H9 (cell line): ENCODE results near the gene NRG3. TPM values are rescaled to one million over a fixed set of nuclear protein-coding genes. Genes with fewer than 3 reads are reported as not detected.

Source experiments
- DNase-seq: peaks from one replicate; pipeline ENCODE4 v3.0.0-alpha.2; 2017
- H2AFZ ChIP-seq: one replicate; pipeline ENCODE4 v1.6.1; 2013; ENCODE audit warnings: mild to moderate bottlenecking, low read length, control low read depth, moderate library complexity
- H2AK5ac ChIP-seq: 2 replicates; pipeline ENCODE4 v1.6.1; 2013; ENCODE audit warnings: low read length, control low read depth, mixed read lengths; ENCODE audit not compliant: insufficient read length
- H2BK120ac ChIP-seq: one replicate; pipeline ENCODE4 v1.6.1; 2013; ENCODE audit warnings: low read depth, mild to moderate bottlenecking, low read length, control low read depth, inconsistent platforms; ENCODE audit not compliant: poor library complexity, severe bottlenecking
- H2BK12ac ChIP-seq: 2 replicates; pipeline ENCODE4 v1.6.1; 2013; ENCODE audit warnings: low read length, control low read depth, mixed read lengths, low read depth; ENCODE audit not compliant: insufficient read length
- H2BK15ac ChIP-seq: 2 replicates; pipeline ENCODE4 v1.6.1; 2013; ENCODE audit warnings: low read depth, low read length, control low read depth
- H2BK20ac ChIP-seq: one replicate; pipeline ENCODE4 v1.6.1; 2013; ENCODE audit warnings: low read depth, mild to moderate bottlenecking, low read length, control low read depth, inconsistent platforms; ENCODE audit not compliant: poor library complexity, severe bottlenecking
- H2BK5ac ChIP-seq: 2 replicates; pipeline ENCODE4 v1.6.1; 2013; ENCODE audit warnings: low read length, control low read depth, mixed read lengths; ENCODE audit not compliant: insufficient read length
- H3K14ac ChIP-seq: 2 replicates; pipeline ENCODE4 v1.6.1; 2013; ENCODE audit warnings: low read length, control low read depth; ENCODE audit not compliant: insufficient read depth
- H3K18ac ChIP-seq: 2 replicates; pipeline ENCODE4 v1.6.1; 2013; ENCODE audit warnings: low read depth, mild to moderate bottlenecking, mixed read lengths, low read length, control low read depth; ENCODE audit not compliant: insufficient read length
- H3K23ac ChIP-seq: 2 replicates; pipeline ENCODE4 v1.6.1; 2013; ENCODE audit warnings: low read length, control low read depth, mixed read lengths, low read depth; ENCODE audit not compliant: insufficient read length
- H3K23me2 ChIP-seq: 2 replicates; pipeline ENCODE4 v1.6.1; 2013; ENCODE audit warnings: low read depth, mild to moderate bottlenecking, mixed read lengths, low read length, control low read depth; ENCODE audit not compliant: insufficient read length, poor library complexity, severe bottlenecking
- H3K27ac ChIP-seq: 2 replicates; pipeline ENCODE4 v1.5.1; 2013; ENCODE audit warnings: low read length, control low read depth, mixed read lengths, low read depth; ENCODE audit not compliant: insufficient read length
- H3K27me3 ChIP-seq: 2 replicates; pipeline ENCODE4 v1.6.1; 2013; ENCODE audit warnings: low read length, control low read depth, inconsistent platforms; ENCODE audit not compliant: insufficient read depth
- H3K4ac ChIP-seq: 2 replicates; pipeline ENCODE4 v1.6.1; 2013; ENCODE audit warnings: low read depth, mild to moderate bottlenecking, control low read depth, inconsistent platforms, low read length, moderate library complexity
- H3K4me1 ChIP-seq: 2 replicates; pipeline ENCODE4 v1.6.1; 2013; ENCODE audit warnings: low read length, control low read depth, inconsistent platforms; ENCODE audit not compliant: insufficient read depth
- H3K4me2 ChIP-seq: 2 replicates; pipeline ENCODE4 v1.6.1; 2013; ENCODE audit warnings: low read length, control low read depth, mixed read lengths; ENCODE audit not compliant: insufficient read length, insufficient read depth
- H3K56ac ChIP-seq: 2 replicates; pipeline ENCODE4 v1.6.1; 2013; ENCODE audit warnings: low read depth, mild to moderate bottlenecking, mixed read lengths, low read length, control low read depth; ENCODE audit not compliant: insufficient read length
- H3K79me1 ChIP-seq: 2 replicates; pipeline ENCODE4 v1.6.1; 2013; ENCODE audit warnings: low read depth, mild to moderate bottlenecking, moderate library complexity, low read length, control low read depth, inconsistent platforms; ENCODE audit not compliant: insufficient read depth, poor library complexity, severe bottlenecking
- H3K79me2 ChIP-seq: 2 replicates; pipeline ENCODE4 v1.6.1; 2013; ENCODE audit warnings: low read length, control low read depth, inconsistent platforms; ENCODE audit not compliant: insufficient read depth
- H3K9ac ChIP-seq: 2 replicates; pipeline ENCODE4 v1.6.1; 2013; ENCODE audit warnings: low read length, control low read depth, mixed read lengths; ENCODE audit not compliant: insufficient read length; ENCODE audit errors: extremely low read depth
- H3K9me3 ChIP-seq: one replicate; pipeline ENCODE4 v1.6.1; 2013; ENCODE audit warnings: low read depth, low read length, inconsistent platforms; ENCODE audit not compliant: control insufficient read depth
- H3T11ph ChIP-seq: one replicate; pipeline ENCODE4 v1.6.1; 2013; ENCODE audit warnings: mild to moderate bottlenecking, low read length, control low read depth, inconsistent platforms
- H4K20me1 ChIP-seq: one replicate; pipeline ENCODE4 v1.6.1; 2013; ENCODE audit not compliant: control insufficient read depth, insufficient read length, insufficient read depth
- H4K5ac ChIP-seq: 2 replicates; pipeline ENCODE4 v1.6.1; 2013; ENCODE audit warnings: low read depth, mild to moderate bottlenecking, mixed read lengths, low read length, control low read depth; ENCODE audit not compliant: insufficient read length
- H4K8ac ChIP-seq: replicated peaks from 2 replicates; pipeline ENCODE4 v1.6.1; 2013; ENCODE audit warnings: low read length, control low read depth, mixed read lengths, low read depth; ENCODE audit not compliant: insufficient read length
- H4K91ac ChIP-seq: 2 replicates; pipeline ENCODE4 v1.6.1; 2013; ENCODE audit warnings: low read depth, mild to moderate bottlenecking, moderate library complexity, mixed read lengths, low read length, control low read depth; ENCODE audit not compliant: insufficient read length
- H3K27ac Mint-ChIP-seq, 3 experiments: 2 replicates in 2 of 3; 3 replicates in 1 of 3; pipeline ENCODE4 v1.8.0; 2020 to 2021; ENCODE audit warnings: mixed read lengths in 3 of 3, mild to moderate bottlenecking in 1 of 3, moderate library complexity in 1 of 3
- H3K27me3 Mint-ChIP-seq: 2 replicates; pipeline ENCODE4 v1.8.0; 2021; ENCODE audit warnings: low read depth, mild to moderate bottlenecking, moderate library complexity, mixed read lengths
- H3K36me3 Mint-ChIP-seq, 3 experiments: 2 replicates in 2 of 3; 3 replicates in 1 of 3; pipeline ENCODE4 v1.8.0; 2020 to 2021; ENCODE audit warnings: low read depth in 3 of 3, mixed read lengths in 3 of 3; ENCODE audit not compliant: insufficient read depth in 1 of 3
- H3K4me1 Mint-ChIP-seq, 2 experiments: 2 replicates each; pipeline ENCODE4 v1.8.0; 2020; ENCODE audit warnings: mixed read lengths in 2 of 2
- H3K4me3 Mint-ChIP-seq, 2 experiments: 2 replicates in 1 of 2; 3 replicates in 1 of 2; pipeline ENCODE4 v1.8.0; 2020 to 2021; ENCODE audit warnings: mild to moderate bottlenecking in 2 of 2, mixed read lengths in 2 of 2, moderate library complexity in 1 of 2
- H3K9me3 Mint-ChIP-seq, 2 experiments: 2 replicates in 1 of 2; 3 replicates in 1 of 2; pipeline ENCODE4 v1.8.0; 2020; ENCODE audit warnings: mild to moderate bottlenecking in 2 of 2, mixed read lengths in 2 of 2, moderate library complexity in 1 of 2
- WGBS: extraction: QIAGEN DNeasy Blood & Tissue Kit; methylation state at CpG from one replicate; pipeline ENCODE4 v1.1.7; 2013; ENCODE audit warnings: missing lambda C conversion rate, low lambda C conversion rate, mixed read lengths; ENCODE audit not compliant: insufficient read length; ENCODE audit errors: extremely low coverage; 5-methylcytosine and 5-hydroxymethylcytosine counted together
- total RNA-seq: library from RNA; stranded (reverse); gene quantifications from 2 replicates; pipeline ENCODE4 v1.2.1, GENCODE V29; 2021
- TF ChIP-seq, protein P1 (sequence below): fragments of 200-600 bp; sonication (generic); conservative IDR thresholded peaks from 3 replicates; pipeline ENCODE4 v1.8.0; 2021; ENCODE audit warnings: antibody characterized with exemption, mild to moderate bottlenecking

The NRG3 gene
- total RNA-seq, 1 experiment from 2014 or later = 1.6 TPM

DNA sequence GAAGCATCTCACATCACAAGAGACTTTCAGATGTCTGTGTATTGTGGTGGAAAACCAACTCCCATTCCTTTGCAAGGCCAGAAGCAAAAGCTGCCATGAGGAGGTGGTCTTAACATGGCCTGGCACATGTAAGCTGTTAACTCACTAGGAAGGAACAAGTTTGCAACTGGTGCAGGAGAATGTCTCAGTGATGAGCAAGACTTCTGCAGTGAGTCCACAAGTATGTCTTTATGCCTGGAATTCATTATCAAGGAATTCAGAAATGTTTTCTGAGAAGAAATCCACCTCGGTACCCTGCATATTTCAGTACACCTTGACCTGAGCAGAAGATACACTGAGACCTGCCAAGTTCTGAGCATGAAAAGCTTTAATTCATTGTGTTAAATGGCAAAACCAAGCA lies 1033.1 kb downstream of the NRG3 start:
- no peaks in the 10 kb centered on the region for H3K79me1 ChIP-seq
- no peaks in the 10 kb centered on the region for H3K79me2 ChIP-seq
- no peaks in the 10 kb centered on the region for H3K4me1 Mint-ChIP-seq
- H2BK20ac ChIP-seq = no peak overlapping the region
- no peaks in the 10 kb centered on the region for H3K36me3 Mint-ChIP-seq
- no peaks in the 10 kb centered on the region for H3K27me3 Mint-ChIP-seq
- H3K9me3 Mint-ChIP-seq = no peaks in the 10 kb centered on the region
- H2BK15ac ChIP-seq = no peak overlapping the region
- no peak overlapping the region for H4K5ac ChIP-seq
- H3K4me2 ChIP-seq = no peak overlapping the region
- H3K9me3 ChIP-seq = no peaks in the 10 kb centered on the region
- no peak overlapping the region for H3T11ph ChIP-seq
- H3K56ac ChIP-seq = no peak overlapping the region
- TF ChIP-seq, protein P1, sequence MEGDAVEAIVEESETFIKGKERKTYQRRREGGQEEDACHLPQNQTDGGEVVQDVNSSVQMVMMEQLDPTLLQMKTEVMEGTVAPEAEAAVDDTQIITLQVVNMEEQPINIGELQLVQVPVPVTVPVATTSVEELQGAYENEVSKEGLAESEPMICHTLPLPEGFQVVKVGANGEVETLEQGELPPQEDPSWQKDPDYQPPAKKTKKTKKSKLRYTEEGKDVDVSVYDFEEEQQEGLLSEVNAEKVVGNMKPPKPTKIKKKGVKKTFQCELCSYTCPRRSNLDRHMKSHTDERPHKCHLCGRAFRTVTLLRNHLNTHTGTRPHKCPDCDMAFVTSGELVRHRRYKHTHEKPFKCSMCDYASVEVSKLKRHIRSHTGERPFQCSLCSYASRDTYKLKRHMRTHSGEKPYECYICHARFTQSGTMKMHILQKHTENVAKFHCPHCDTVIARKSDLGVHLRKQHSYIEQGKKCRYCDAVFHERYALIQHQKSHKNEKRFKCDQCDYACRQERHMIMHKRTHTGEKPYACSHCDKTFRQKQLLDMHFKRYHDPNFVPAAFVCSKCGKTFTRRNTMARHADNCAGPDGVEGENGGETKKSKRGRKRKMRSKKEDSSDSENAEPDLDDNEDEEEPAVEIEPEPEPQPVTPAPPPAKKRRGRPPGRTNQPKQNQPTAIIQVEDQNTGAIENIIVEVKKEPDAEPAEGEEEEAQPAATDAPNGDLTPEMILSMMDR = no peak
- H3K4ac ChIP-seq = no peak overlapping the region
- no peak overlapping the region for H3K27ac Mint-ChIP-seq
- no peak for DNase-seq
- H3K18ac ChIP-seq = no peak overlapping the region
- no peak overlapping the region for H2AK5ac ChIP-seq
- no peak overlapping the region for H3K9ac ChIP-seq
- no peak overlapping the region for H3K4me3 Mint-ChIP-seq
- no peak overlapping the region for H3K14ac ChIP-seq
- H2BK12ac ChIP-seq = no peak overlapping the region
- no peak overlapping the region for H2AFZ ChIP-seq
- no peak overlapping the region for H2BK120ac ChIP-seq
- H3K23ac ChIP-seq = no peak overlapping the region
- no peaks in the 10 kb centered on the region for H3K4me1 ChIP-seq
- no peak overlapping the region for H4K91ac ChIP-seq
- H3K27me3 ChIP-seq = no peaks in the 10 kb centered on the region
- no peak overlapping the region for H3K27ac ChIP-seq
- H3K23me2 ChIP-seq = no peaks in the 10 kb centered on the region
- H4K8ac ChIP-seq = no peak overlapping the region
- no peaks in the 10 kb centered on the region for H4K20me1 ChIP-seq
- WGBS = no CpG with 5 or more reads among the region's 1 CpG
- no peak overlapping the region for H2BK5ac ChIP-seq
